Keratinocyte (primary cell): ENCODE results near the gene ACP1. TPM values are rescaled to one million over a fixed set of nuclear protein-coding genes. Genes with fewer than 3 reads are reported as not detected.

Experiments used
- DNase-seq: peaks from one replicate; pipeline ENCODE4 v3.0.0-alpha.2; 2011; ENCODE audit warnings: low read depth, missing footprints, low spot score
- FAIRE-seq: peaks from 2 replicates; lab custom pipeline; 2011; peaks lifted over from hg19 to GRCh38; lab: Jason Lieb, UNC
- H2AFZ ChIP-seq: 2 replicates; pipeline ENCODE4 v1.6.0; 2012; ENCODE audit warnings: low read length, control low read depth, inconsistent platforms; ENCODE audit not compliant: control insufficient read depth
- H3K27ac ChIP-seq: 2 replicates; pipeline ENCODE4 v1.5.1; 2011; ENCODE audit warnings: low read length; ENCODE audit not compliant: control insufficient read depth, insufficient read depth
- H3K27me3 ChIP-seq: 3 replicates; pipeline ENCODE4 v1.6.0; 2011; ENCODE audit warnings: low read length; ENCODE audit not compliant: control insufficient read depth, insufficient read depth; ENCODE audit errors: extremely low read depth
- H3K36me3 ChIP-seq, 2 experiments: 2 replicates in 1 of 2; 3 replicates in 1 of 2; pipeline ENCODE4 v1.5.1; 2011; ENCODE audit warnings: low read length in 2 of 2, mild to moderate bottlenecking in 1 of 2; ENCODE audit not compliant: control insufficient read depth in 2 of 2, insufficient read depth in 2 of 2; ENCODE audit errors: extremely low read depth in 1 of 2
- H3K4me1 ChIP-seq: 3 replicates; pipeline ENCODE4 v1.5.1; 2011; ENCODE audit warnings: low read length; ENCODE audit not compliant: control insufficient read depth, insufficient read depth; ENCODE audit errors: extremely low read depth
- H3K4me2 ChIP-seq: 3 replicates; pipeline ENCODE4 v1.6.0; 2011; ENCODE audit warnings: low read depth, low read length; ENCODE audit not compliant: control insufficient read depth, insufficient read depth; ENCODE audit errors: extremely low read depth
- H3K4me3 ChIP-seq, 3 experiments: fragments of 200-600 bp in 1 of 3; sonication (generic) in 1 of 3; 2 replicates in 2 of 3; 3 replicates in 1 of 3; pipeline ENCODE4 v1.5.1; 2011 to 2016; ENCODE audit warnings: low read length in 3 of 3, mild to moderate bottlenecking in 3 of 3, control low read depth in 2 of 3, inconsistent platforms in 1 of 3, low read depth in 1 of 3, mixed read lengths in 1 of 3, mixed run types in 1 of 3, moderate library complexity in 1 of 3; ENCODE audit not compliant: control insufficient read depth in 2 of 3, insufficient read depth in 2 of 3; ENCODE audit errors: extremely low read depth in 1 of 3
- H3K79me2 ChIP-seq: 2 replicates; pipeline ENCODE4 v1.6.0; 2012; ENCODE audit warnings: low read length; ENCODE audit not compliant: control insufficient read depth, insufficient read depth
- H3K9ac ChIP-seq: 3 replicates; pipeline ENCODE4 v1.6.0; 2011; ENCODE audit warnings: low read length; ENCODE audit not compliant: control insufficient read depth, insufficient read depth; ENCODE audit errors: extremely low read depth
- H3K9me1 ChIP-seq: 3 replicates; pipeline ENCODE4 v1.6.0; 2011; ENCODE audit warnings: low read length; ENCODE audit not compliant: control insufficient read depth, insufficient read depth; ENCODE audit errors: extremely low read depth
- H3K9me3 ChIP-seq: 2 replicates; pipeline ENCODE4 v1.5.1; 2012; ENCODE audit warnings: low read depth, low read length; ENCODE audit not compliant: control insufficient read depth
- H4K20me1 ChIP-seq: 3 replicates; pipeline ENCODE4 v1.6.0; 2011; ENCODE audit warnings: low read length; ENCODE audit not compliant: control insufficient read depth, insufficient read depth; ENCODE audit errors: extremely low read depth
- CTCF ChIP-seq, 3 experiments: IDR thresholded peaks in 1 of 3; conservative IDR thresholded peaks in 1 of 3; optimal IDR thresholded peaks in 1 of 3; 2 replicates in 2 of 3; 3 replicates in 1 of 3; pipeline versions ENCODE3 to v1.5.1; 2011; ENCODE audit warnings: low read length in 3 of 3, mild to moderate bottlenecking in 3 of 3, moderate library complexity in 2 of 3, control low read depth in 1 of 3, inconsistent platforms in 1 of 3; ENCODE audit not compliant: insufficient read depth in 2 of 3; ENCODE audit errors: extremely low read depth in 1 of 3
- EZH2 ChIP-seq: IDR thresholded peaks from one replicate; pipeline ENCODE4 v1.6.1; 2012; ENCODE audit warnings: inconsistent platforms, mild to moderate bottlenecking, low read length, moderate library complexity
- dilution Hi-C: fragments of 300-500 bp; cut with MboI; formaldehyde crosslinking; loops from one replicate; pipeline ENCODE4 v1.7.0; 2020; ENCODE audit warnings: low sequenced_read_pairs; ENCODE audit not compliant: extremely low pct_ligation_motif_present
- polyA plus RNA-seq, 5 experiments: library from polyadenylated mRNA; depleted of rRNA in 3 of 5; stranded (reverse) in 3 of 5; stranded (forward) in 1 of 5; unstranded in 1 of 5; fragments of >200 nt; gene quantifications; 1 replicate in 1 of 5; 2 replicates in 3 of 5; 3 replicates in 1 of 5; pipeline versions ENCODE4 v1.2.1 to v1.2.3, GENCODE V29; 2011 to 2012; ENCODE audit warnings: missing spikeins in 2 of 5, low read depth in 1 of 5, low replicate concordance in 1 of 5

ACP1 gene
- polyA plus RNA-seq, 1 donor (not counting 4 experiments of a cell fraction or from before 2014, with no cell fraction given): 123 TPM

DNA sequence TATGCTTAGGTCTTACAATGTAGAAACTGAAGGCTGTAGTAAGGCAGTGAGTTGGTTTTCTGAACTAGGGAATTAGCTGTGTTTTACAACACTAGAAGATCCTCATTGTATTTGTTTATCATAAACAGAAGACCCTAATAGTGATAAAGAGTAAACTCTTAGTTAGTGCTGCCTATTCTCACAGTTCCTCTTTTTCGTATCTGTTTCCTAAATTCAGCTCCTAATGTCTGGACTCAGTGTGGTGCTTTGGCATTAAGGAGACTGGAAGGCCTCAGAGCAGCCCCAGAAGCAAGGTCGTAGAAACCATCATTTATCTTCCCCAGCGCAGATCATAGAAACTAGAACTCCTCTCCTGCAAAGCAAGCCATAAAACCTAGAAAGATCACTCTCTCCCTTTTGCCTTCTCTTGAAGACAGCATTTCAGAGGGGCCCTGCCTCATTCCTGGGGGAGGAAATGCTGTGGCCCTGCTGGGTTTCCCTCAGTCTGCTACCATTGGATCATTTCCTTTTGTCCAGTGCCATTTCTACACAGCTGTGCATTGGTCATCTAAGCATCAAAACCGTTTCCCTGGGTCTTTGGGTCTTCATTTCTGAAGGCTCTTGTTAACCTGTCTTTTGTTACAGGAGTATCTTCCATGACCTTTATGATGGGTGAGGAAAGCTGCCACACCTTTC is 4.7 kb downstream of the ACP1 start:
- H3K4me2 ChIP-seq: no peak overlapping the region
- no peaks in the 10 kb centered on the region for H3K9me3 ChIP-seq
- H4K20me1 ChIP-seq: peaks cover 22% of the 10 kb centered on the region
- H2AFZ ChIP-seq: no peak overlapping the region
- no peak overlapping the region for H3K4me3 ChIP-seq
- peaks cover 95% of the 10 kb centered on the region for H3K79me2 ChIP-seq
- dilution Hi-C loops: no loop called here
- H3K36me3 ChIP-seq: peaks cover 5 to 14% of the 10 kb centered on the region in 2 experiments
- FAIRE-seq: no peak
- H3K9ac ChIP-seq: no peak overlapping the region
- H3K4me1 ChIP-seq: peaks cover 7% of the 10 kb centered on the region
- no peak overlapping the region for H3K27ac ChIP-seq
- peaks cover 8% of the 10 kb centered on the region for H3K9me1 ChIP-seq
- TF ChIP-seq CTCF (optimal IDR thresholded peaks at IDR 0.05 in 1 of 3, IDR thresholded peaks at IDR 0.05 in 1 of 3, conservative IDR thresholded peaks at IDR 0.05 in 1 of 3; ENCODE audit: extremely low read depth in 1 of 3, insufficient read depth in 2 of 3, low read length in 3 of 3): no peak
- no peak for TF ChIP-seq EZH2
- DNase-seq: no peak
- H3K27me3 ChIP-seq: no peaks in the 10 kb centered on the region

DNA sequence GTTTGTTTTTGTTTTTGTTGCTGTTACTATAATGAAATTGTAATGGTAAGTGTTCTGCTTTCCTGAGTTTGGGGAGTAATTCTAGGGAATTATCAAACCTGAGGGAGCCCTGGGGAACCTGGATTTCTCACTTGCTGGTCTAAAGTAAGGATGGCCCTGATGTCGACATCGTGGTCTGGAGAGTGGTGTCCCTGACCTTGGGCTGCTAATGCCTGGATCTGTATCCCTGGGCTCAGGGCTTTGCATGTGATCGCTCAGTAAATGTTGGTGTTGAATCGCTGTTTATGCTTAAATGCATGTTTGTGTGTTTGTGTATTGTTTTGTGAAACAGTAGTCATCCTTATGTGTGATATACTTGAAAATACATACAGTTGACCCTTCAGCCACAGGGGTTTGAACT is 6.1 kb downstream of the ACP1 start:
- Histone ChIP-seq H3K9me1 (peaks cover 8% of the 10 kb centered on the region), H3K9me3 (no peaks in the 10 kb centered on the region), H3K79me2 (peaks cover 95% of the 10 kb centered on the region), H3K4me2 (no peak overlapping the region), H3K27ac (no peak overlapping the region), H3K4me3 (no peak overlapping the region), H3K9ac (no peak overlapping the region), H4K20me1 (peaks cover 22% of the 10 kb centered on the region), H3K4me1 (peaks cover 7% of the 10 kb centered on the region), H3K36me3 (peaks cover 7 to 19% of the 10 kb centered on the region in 2 experiments), H3K27me3 (no peaks in the 10 kb centered on the region), H2AFZ (no peak overlapping the region)
- TF ChIP-seq CTCF (optimal IDR thresholded peaks at IDR 0.05 in 1 of 3, IDR thresholded peaks at IDR 0.05 in 1 of 3, conservative IDR thresholded peaks at IDR 0.05 in 1 of 3; ENCODE audit: extremely low read depth in 1 of 3, insufficient read depth in 2 of 3, low read length in 3 of 3): no peak
- TF ChIP-seq EZH2: no peak
- no peak for FAIRE-seq
- DNase-seq: no peak
- dilution Hi-C loops: no loop called here
